ENCODE results near the gene KRT82.
"Not testable (repeated sequence)": the region's sequence is repeated elsewhere in the genome, so short reads cannot be mapped to it uniquely, and the experiment has no call there.

Gene KRT82

GRCh38 chr12:52434760-52435530, 28.8 kb upstream of the KRT82 start:
- DNase-seq, result no peak

- no peak for DNase-seq
These were observed 28.1 kb upstream of the KRT82 start, which contains the start of gene KRT75 for GRCh38 chr12:52434081-52434733. KRT75 (minus strand) TSS chr12:52434371; CDS start chr12:52434304, 67 bp downstream.

- no peak for DNase-seq
These were observed 27.5 kb upstream of the KRT82 start for GRCh38 chr12:52433501-52434080.

GRCh38 chr12:52432559-52433207, 26.5 kb upstream of the KRT82 start:
- no peak for DNase-seq

GRCh38 chr12:52428121-52428520, 22.0 kb upstream of the KRT82 start:
- DNase-seq, result no peak

GRCh38 chr12:52427083-52427482, 20.9 kb upstream of the KRT82 start:
- no peak for DNase-seq

GRCh38 chr12:52426034-52426433, 19.9 kb upstream of the KRT82 start:
- DNase-seq, result no peak

- no peak for DNase-seq
These were observed 19.3 kb upstream of the KRT82 start for GRCh38 chr12:52425466-52425865.

GRCh38 chr12:52423661-52424500, 17.7 kb upstream of the KRT82 start:
- no peak for DNase-seq

GRCh38 chr12:52423035-52423434, 16.9 kb upstream of the KRT82 start:
- DNase-seq, result no peak

GRCh38 chr12:52419656-52420055, 13.5 kb upstream of the KRT82 start:
- no peak for DNase-seq

- DNase-seq, result no peak
These were observed 12.5 kb upstream of the KRT82 start for GRCh38 chr12:52418576-52419110.

GRCh38 chr12:52417740-52418139, 11.6 kb upstream of the KRT82 start:
- no peak for DNase-seq

- DNase-seq, result no peak
These were observed 10.7 kb upstream of the KRT82 start for GRCh38 chr12:52416795-52417194.

GRCh38 chr12:52415870-52416750, 10.0 kb upstream of the KRT82 start:
- no peak for DNase-seq

GRCh38 chr12:52414936-52415335, 8.8 kb upstream of the KRT82 start:
- DNase-seq, result no peak

GRCh38 chr12:52413782-52414345, 7.7 kb upstream of the KRT82 start:
- no peak for DNase-seq

GRCh38 chr12:52413202-52413601, 7.1 kb upstream of the KRT82 start:
- DNase-seq, result no peak

GRCh38 chr12:52411815-52412214, 5.7 kb upstream of the KRT82 start:
- no peak for DNase-seq

GRCh38 chr12:52410589-52411248, 4.6 kb upstream of the KRT82 start:
- not testable (repeated sequence) for DNase-seq

Data from cerebellar nuclear complex (tissue), 1 donor.